ENCODE results near the gene ADAMTSL1.

- TF ChIP-seq, protein P1, sequence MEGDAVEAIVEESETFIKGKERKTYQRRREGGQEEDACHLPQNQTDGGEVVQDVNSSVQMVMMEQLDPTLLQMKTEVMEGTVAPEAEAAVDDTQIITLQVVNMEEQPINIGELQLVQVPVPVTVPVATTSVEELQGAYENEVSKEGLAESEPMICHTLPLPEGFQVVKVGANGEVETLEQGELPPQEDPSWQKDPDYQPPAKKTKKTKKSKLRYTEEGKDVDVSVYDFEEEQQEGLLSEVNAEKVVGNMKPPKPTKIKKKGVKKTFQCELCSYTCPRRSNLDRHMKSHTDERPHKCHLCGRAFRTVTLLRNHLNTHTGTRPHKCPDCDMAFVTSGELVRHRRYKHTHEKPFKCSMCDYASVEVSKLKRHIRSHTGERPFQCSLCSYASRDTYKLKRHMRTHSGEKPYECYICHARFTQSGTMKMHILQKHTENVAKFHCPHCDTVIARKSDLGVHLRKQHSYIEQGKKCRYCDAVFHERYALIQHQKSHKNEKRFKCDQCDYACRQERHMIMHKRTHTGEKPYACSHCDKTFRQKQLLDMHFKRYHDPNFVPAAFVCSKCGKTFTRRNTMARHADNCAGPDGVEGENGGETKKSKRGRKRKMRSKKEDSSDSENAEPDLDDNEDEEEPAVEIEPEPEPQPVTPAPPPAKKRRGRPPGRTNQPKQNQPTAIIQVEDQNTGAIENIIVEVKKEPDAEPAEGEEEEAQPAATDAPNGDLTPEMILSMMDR (IDR thresholded peaks at IDR 0.05; ENCODE audit: insufficient read depth, low read depth, low read length) = no peak
- TF ChIP-seq EZH2 (IDR thresholded peaks at IDR 0.05; ENCODE audit: insufficient read depth, low read length) = no peak
These were observed 26.0 kb downstream of the ADAMTSL1 start for GRCh38 chr9:18499980-18500379.

Measured in astrocyte (in vitro differentiated cells and primary cell).